ENCODE results near the gene CD28. TPM values are rescaled to one million over a fixed set of nuclear protein-coding genes. Genes with fewer than 3 reads are reported as not detected.

Gene CD28
- total RNA-seq, 6 experiments from 2014 or later, result 0.16 to 1.6 (median 0.46) TPM

- Histone ChIP-seq H3K4me1 (no peaks in the 10 kb centered on the region), H3K36me3 (no peaks in the 10 kb centered on the region), H3K27ac (no peak overlapping the region), H3K9me3 (no peaks in the 10 kb centered on the region), H3K27me3 (no peaks in the 10 kb centered on the region), H3K4me3 (no peak overlapping the region)
- ATAC-seq (no peak), DNase-seq (no peak)
- intact Hi-C loops (cut with DNase I), result no loop called here
- no peak for TF ChIP-seq CTCF (IDR thresholded peaks at IDR 0.05)
Observed at GRCh38 chr2:203670939-203671338, 35.5 kb upstream of the CD28 start.

- 43% methylated on average over 1 of the region's 1 CpG for WGBS (ENCODE audit: insufficient coverage, low coverage, low lambda C conversion rate, missing lambda C conversion rate)
- H3K27ac ChIP-seq, result no peak overlapping the region
- H3K27me3 ChIP-seq, result no peaks in the 10 kb centered on the region
- H3K9me3 ChIP-seq, result no peaks in the 10 kb centered on the region
- no peaks in the 10 kb centered on the region for H3K36me3 ChIP-seq
- no peak for TF ChIP-seq CTCF (IDR thresholded peaks at IDR 0.05)
- no peak for TF ChIP-seq POLR2A (IDR thresholded peaks at IDR 0.05)
- H3K4me3 ChIP-seq, result no peak overlapping the region
- DNase-seq (no peak), ATAC-seq (no peak)
- intact Hi-C loops (cut with DNase I), result no loop called here
- no peaks in the 10 kb centered on the region for H3K4me1 ChIP-seq
Observed at GRCh38 chr2:203671876-203672275, 34.6 kb upstream of the CD28 start.

GRCh38 chr2:203672856-203673255 lies 33.6 kb upstream of the CD28 start:
- Histone ChIP-seq H3K36me3 (no peaks in the 10 kb centered on the region), H3K27me3 (no peaks in the 10 kb centered on the region), H3K9me3 (no peaks in the 10 kb centered on the region), H3K4me1 (no peaks in the 10 kb centered on the region), H3K27ac (no peak overlapping the region), H3K4me3 (no peak overlapping the region)
- WGBS (ENCODE audit: insufficient coverage, low coverage, low lambda C conversion rate, missing lambda C conversion rate), result 79% methylated on average over 3 of the region's 3 CpGs
- no peak for ATAC-seq
- TF ChIP-seq CTCF (IDR thresholded peaks at IDR 0.05), result no peak
- intact Hi-C loops (cut with DNase I), result no loop called here
- DNase-seq, result no peak

GRCh38 chr2:203673933-203674332 lies 32.5 kb upstream of the CD28 start:
- H3K27me3 ChIP-seq, result no peaks in the 10 kb centered on the region
- ATAC-seq (no peak), DNase-seq (no peak)
- intact Hi-C loops (cut with DNase I), result no loop called here
- no peaks in the 10 kb centered on the region for H3K36me3 ChIP-seq
- no peaks in the 10 kb centered on the region for H3K4me1 ChIP-seq
- no peak overlapping the region for H3K4me3 ChIP-seq
- no peaks in the 10 kb centered on the region for H3K9me3 ChIP-seq
- WGBS (ENCODE audit: insufficient coverage, low coverage, low lambda C conversion rate, missing lambda C conversion rate), result 83% methylated on average over 1 of the region's 1 CpG
- TF ChIP-seq POLR2A (IDR thresholded peaks at IDR 0.05) (no peak), CTCF (IDR thresholded peaks at IDR 0.05) (no peak)
- H3K27ac ChIP-seq, result no peak overlapping the region

GRCh38 chr2:203675086-203675485 lies 31.4 kb upstream of the CD28 start:
- Histone ChIP-seq H3K27ac (no peak overlapping the region), H3K4me3 (no peak overlapping the region), H3K9me3 (no peaks in the 10 kb centered on the region), H3K27me3 (no peaks in the 10 kb centered on the region), H3K4me1 (no peaks in the 10 kb centered on the region), H3K36me3 (no peaks in the 10 kb centered on the region)
- WGBS (ENCODE audit: insufficient coverage, low coverage, low lambda C conversion rate, missing lambda C conversion rate), result 81% methylated on average over 3 of the region's 3 CpGs
- TF ChIP-seq CTCF (IDR thresholded peaks at IDR 0.05), result no peak
- no peak for TF ChIP-seq POLR2A (IDR thresholded peaks at IDR 0.05)
- intact Hi-C loops (cut with DNase I), result no loop called here
- ATAC-seq (no peak), DNase-seq (no peak)
